DND-41 (cell line): ENCODE measurements around the gene SMYD1.

Experiments used
- ATAC-seq: fragments of 200-7000 bp; cut with Tn5 transposase; 3 replicates; pipeline ENCODE4 v1.9.1; 2021; ENCODE audit warnings: low read depth; ENCODE audit not compliant: insufficient read depth
- DNase-seq: peaks from one replicate; pipeline ENCODE4 v3.0.0-alpha.2; 2020
- H2AFZ ChIP-seq: 2 replicates; pipeline ENCODE4 v1.6.0; 2012; ENCODE audit warnings: low read depth, low read length
- H3K27ac ChIP-seq: 2 replicates; pipeline ENCODE4 v1.5.1; 2012; ENCODE audit warnings: low read length, inconsistent platforms
- H3K27me3 ChIP-seq: fragments of 200-600 bp; sonication (generic); 2 replicates; pipeline ENCODE4 v1.6.0; 2012; ENCODE audit warnings: low read length, mild to moderate bottlenecking, inconsistent platforms; ENCODE audit not compliant: insufficient read depth, poor library complexity
- H3K36me3 ChIP-seq: 2 replicates; pipeline ENCODE4 v1.5.1; 2012; ENCODE audit warnings: low read length, inconsistent platforms; ENCODE audit not compliant: insufficient read depth
- H3K4me1 ChIP-seq: 2 replicates; pipeline ENCODE4 v1.5.1; 2012; ENCODE audit warnings: mild to moderate bottlenecking, low read length; ENCODE audit not compliant: insufficient read depth
- H3K4me2 ChIP-seq: 2 replicates; pipeline ENCODE4 v1.6.0; 2012; ENCODE audit warnings: mild to moderate bottlenecking, moderate library complexity, low read length, inconsistent platforms; ENCODE audit not compliant: insufficient read depth
- H3K4me3 ChIP-seq, 2 experiments: fragments of 200-600 bp in 1 of 2; shearing (Covaris generic) in 1 of 2; 2 replicates each; pipeline ENCODE4 v1.5.1; 2012 to 2016; ENCODE audit warnings: inconsistent platforms in 2 of 2, low read length in 2 of 2, mild to moderate bottlenecking in 2 of 2, low read depth in 1 of 2, moderate library complexity in 1 of 2
- H3K79me2 ChIP-seq: 2 replicates; pipeline ENCODE4 v1.6.0; 2012; ENCODE audit warnings: low read length, inconsistent platforms; ENCODE audit not compliant: insufficient read depth
- H3K9ac ChIP-seq: 2 replicates; pipeline ENCODE4 v1.6.0; 2012; ENCODE audit warnings: low read depth, mild to moderate bottlenecking, inconsistent platforms, low read length, moderate library complexity
- H3K9me3 ChIP-seq: 2 replicates; pipeline ENCODE4 v1.5.1; 2012; ENCODE audit warnings: low read length, moderate library complexity, mild to moderate bottlenecking, inconsistent platforms; ENCODE audit not compliant: insufficient read depth, severe bottlenecking
- H4K20me1 ChIP-seq: 2 replicates; pipeline ENCODE4 v1.6.0; 2012; ENCODE audit warnings: low read length; ENCODE audit not compliant: insufficient read depth
- EZH2 ChIP-seq: IDR thresholded peaks from 3 replicates; pipeline ENCODE4 v1.6.1; 2012; ENCODE audit warnings: borderline replicate concordance, low read depth, mild to moderate bottlenecking, moderate library complexity, low read length, inconsistent platforms; ENCODE audit not compliant: severe bottlenecking
- TF ChIP-seq, protein P1 (sequence below): IDR thresholded peaks from 2 replicates; pipeline ENCODE4 v1.5.1; 2012; ENCODE audit warnings: borderline replicate concordance, low read length, moderate library complexity, mild to moderate bottlenecking; ENCODE audit not compliant: poor library complexity, severe bottlenecking; ENCODE audit errors: extremely low read depth

The SMYD1 gene

DNA sequence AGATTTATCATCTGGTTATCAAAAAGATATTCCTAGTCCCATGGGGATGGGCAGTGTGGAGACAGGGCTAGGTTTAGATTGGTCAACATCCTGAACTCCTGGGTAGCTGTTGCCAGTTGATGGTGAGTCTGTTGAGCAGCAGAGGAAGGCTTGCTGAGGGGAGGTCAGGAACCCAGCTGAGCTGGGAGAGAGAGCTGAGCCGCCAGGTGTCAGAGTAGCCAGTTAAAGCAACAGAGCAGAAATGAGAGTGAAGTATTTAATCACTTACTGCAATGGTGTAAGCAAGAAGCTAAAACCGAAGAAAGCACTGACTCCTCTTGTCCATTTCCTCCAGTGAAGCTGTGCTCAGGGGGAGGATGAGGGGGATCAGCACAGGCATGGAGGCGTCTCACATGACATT lies 29.6 kb downstream of the SMYD1 start:
- Histone ChIP-seq H3K4me2 (no peak overlapping the region), H3K9me3 (no peaks in the 10 kb centered on the region), H3K79me2 (no peaks in the 10 kb centered on the region), H4K20me1 (no peaks in the 10 kb centered on the region), H3K9ac (no peak overlapping the region), H3K27me3 (peaks cover 4% of the 10 kb centered on the region), H3K36me3 (no peaks in the 10 kb centered on the region), H3K27ac (no peak overlapping the region), H2AFZ (no peak overlapping the region), H3K4me1 (no peaks in the 10 kb centered on the region), H3K4me3 (no peak overlapping the region)
- no peak for DNase-seq
- TF ChIP-seq, protein P1, sequence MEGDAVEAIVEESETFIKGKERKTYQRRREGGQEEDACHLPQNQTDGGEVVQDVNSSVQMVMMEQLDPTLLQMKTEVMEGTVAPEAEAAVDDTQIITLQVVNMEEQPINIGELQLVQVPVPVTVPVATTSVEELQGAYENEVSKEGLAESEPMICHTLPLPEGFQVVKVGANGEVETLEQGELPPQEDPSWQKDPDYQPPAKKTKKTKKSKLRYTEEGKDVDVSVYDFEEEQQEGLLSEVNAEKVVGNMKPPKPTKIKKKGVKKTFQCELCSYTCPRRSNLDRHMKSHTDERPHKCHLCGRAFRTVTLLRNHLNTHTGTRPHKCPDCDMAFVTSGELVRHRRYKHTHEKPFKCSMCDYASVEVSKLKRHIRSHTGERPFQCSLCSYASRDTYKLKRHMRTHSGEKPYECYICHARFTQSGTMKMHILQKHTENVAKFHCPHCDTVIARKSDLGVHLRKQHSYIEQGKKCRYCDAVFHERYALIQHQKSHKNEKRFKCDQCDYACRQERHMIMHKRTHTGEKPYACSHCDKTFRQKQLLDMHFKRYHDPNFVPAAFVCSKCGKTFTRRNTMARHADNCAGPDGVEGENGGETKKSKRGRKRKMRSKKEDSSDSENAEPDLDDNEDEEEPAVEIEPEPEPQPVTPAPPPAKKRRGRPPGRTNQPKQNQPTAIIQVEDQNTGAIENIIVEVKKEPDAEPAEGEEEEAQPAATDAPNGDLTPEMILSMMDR = no peak
- TF ChIP-seq EZH2 = no peak
- no peak for ATAC-seq

DNA sequence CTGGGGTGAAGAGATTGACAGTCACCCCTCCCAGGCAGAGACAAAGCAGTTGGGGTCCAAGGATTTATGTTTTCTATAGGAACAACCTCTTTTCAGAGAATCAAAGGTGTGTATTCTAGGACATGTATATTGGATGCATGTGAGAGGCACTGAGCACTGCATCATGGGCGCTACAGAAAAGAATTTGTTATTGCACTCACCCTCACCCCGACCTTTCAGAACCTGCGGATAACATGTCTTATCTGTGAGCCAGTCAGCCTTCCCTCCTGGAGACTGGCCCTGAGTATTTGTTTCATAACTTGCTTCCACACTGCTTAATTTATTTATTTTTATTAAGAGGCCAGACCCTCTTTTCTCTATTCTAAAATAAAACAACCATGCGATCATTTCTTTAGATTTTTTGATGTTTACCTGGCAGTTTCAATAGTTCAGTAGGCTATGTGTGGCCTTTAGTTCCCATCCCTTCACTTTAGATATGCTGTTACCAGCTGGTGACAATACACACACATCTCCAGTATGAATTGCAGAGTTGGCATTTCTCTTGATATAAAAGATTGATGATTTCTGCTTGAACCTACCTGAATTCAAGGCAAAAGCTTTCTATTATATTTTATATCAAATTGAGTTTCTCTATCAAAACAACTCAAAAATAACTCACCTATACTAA lies 30.4 kb downstream of the SMYD1 start:
- ATAC-seq (no peak), DNase-seq (no peak)
- Histone ChIP-seq H3K9ac (no peak overlapping the region), H3K36me3 (no peaks in the 10 kb centered on the region), H3K4me2 (no peak overlapping the region), H4K20me1 (no peaks in the 10 kb centered on the region), H3K4me1 (no peaks in the 10 kb centered on the region), H3K4me3 (no peak overlapping the region), H3K9me3 (no peaks in the 10 kb centered on the region), H3K27ac (no peak overlapping the region), H3K27me3 (peaks cover 4% of the 10 kb centered on the region), H3K79me2 (no peaks in the 10 kb centered on the region), H2AFZ (no peak overlapping the region)
- TF ChIP-seq, protein P1 = no peak
- no peak for TF ChIP-seq EZH2

DNA sequence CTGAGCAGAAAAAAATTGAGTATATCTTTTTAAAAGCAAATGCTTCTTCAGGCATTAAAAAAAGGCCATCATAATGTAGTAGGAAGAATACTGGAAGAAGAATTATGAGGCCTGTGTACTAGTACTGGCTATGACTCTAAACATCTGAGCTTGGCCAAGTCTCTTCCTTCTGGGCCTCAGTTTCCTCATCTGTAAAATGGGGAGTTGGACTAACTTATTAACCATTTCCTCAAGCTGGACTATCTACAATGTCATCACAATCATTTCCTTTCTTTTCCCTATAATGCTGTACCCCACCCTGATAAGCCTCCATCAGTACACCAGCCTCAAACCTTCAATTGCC lies 30.9 kb downstream of the SMYD1 start:
- H3K4me1 ChIP-seq = no peaks in the 10 kb centered on the region
- H3K9ac ChIP-seq = no peak overlapping the region
- no peak overlapping the region for H2AFZ ChIP-seq
- H3K36me3 ChIP-seq = no peaks in the 10 kb centered on the region
- H4K20me1 ChIP-seq = no peaks in the 10 kb centered on the region
- H3K4me2 ChIP-seq = no peak overlapping the region
- no peak overlapping the region for H3K4me3 ChIP-seq
- H3K27ac ChIP-seq = no peak overlapping the region
- H3K27me3 ChIP-seq = peaks cover 4% of the 10 kb centered on the region
- DNase-seq (no peak), ATAC-seq (no peak)
- TF ChIP-seq, protein P1 = no peak
- TF ChIP-seq EZH2 = no peak
- H3K9me3 ChIP-seq = no peaks in the 10 kb centered on the region
- H3K79me2 ChIP-seq = no peaks in the 10 kb centered on the region
